Kidney capillary endothelial cell (primary cell): ENCODE data around the gene BRINP2.

ENCODE experiments used
- DNase-seq: peaks from one replicate; pipeline ENCODE4 v3.0.0-alpha.2; 2018; ENCODE audit warnings: low spot score

BRINP2 gene

GRCh38 chr1:177165069-177165439 lies 5.7 kb upstream of the BRINP2 start:
- no peak for DNase-seq

GRCh38 chr1:177171536-177172123 lies 872 bp downstream of the BRINP2 start:
- DNase-seq: no peak

- no peak for DNase-seq
These were observed 1.5 kb downstream of the BRINP2 start for GRCh38 chr1:177172272-177172671.

- no peak for DNase-seq
These were observed 2.1 kb downstream of the BRINP2 start for GRCh38 chr1:177172866-177173265.

GRCh38 chr1:177173976-177174375 lies 3.2 kb downstream of the BRINP2 start:
- DNase-seq: no peak

- no peak for DNase-seq
These were observed 4.3 kb downstream of the BRINP2 start for GRCh38 chr1:177174921-177175634.

GRCh38 chr1:177181280-177181630 lies 10.5 kb downstream of the BRINP2 start:
- DNase-seq: no peak

- peak; percentile 30 for DNase-seq
These were observed 11.0 kb downstream of the BRINP2 start for GRCh38 chr1:177181631-177182291.

GRCh38 chr1:177183836-177184235 lies 13.1 kb downstream of the BRINP2 start:
- DNase-seq: no peak

- DNase-seq: no peak
These were observed 14.5 kb downstream of the BRINP2 start for GRCh38 chr1:177185209-177185608.

GRCh38 chr1:177186639-177187038 lies 15.9 kb downstream of the BRINP2 start:
- no peak for DNase-seq

GRCh38 chr1:177190308-177190970 lies 19.7 kb downstream of the BRINP2 start:
- DNase-seq: no peak

GRCh38 chr1:177198243-177198642 lies 27.5 kb downstream of the BRINP2 start:
- DNase-seq: no peak

GRCh38 chr1:177200290-177200689 lies 29.5 kb downstream of the BRINP2 start:
- no peak for DNase-seq

- no peak for DNase-seq
These were observed 36.1 kb downstream of the BRINP2 start for GRCh38 chr1:177206831-177207355.

GRCh38 chr1:177208920-177209319 lies 38.2 kb downstream of the BRINP2 start:
- no peak for DNase-seq

- peak; percentile 46 for DNase-seq
These were observed 38.6 kb downstream of the BRINP2 start for GRCh38 chr1:177209357-177209756.

GRCh38 chr1:177210071-177210470 lies 39.3 kb downstream of the BRINP2 start:
- DNase-seq: no peak

- DNase-seq: no peak
These were observed 40.5 kb downstream of the BRINP2 start for GRCh38 chr1:177211231-177211630.

GRCh38 chr1:177216587-177217202 lies 45.9 kb downstream of the BRINP2 start:
- no peak for DNase-seq

- no peak for DNase-seq
These were observed 49.0 kb downstream of the BRINP2 start for GRCh38 chr1:177219554-177220458.
